Measurements from ENCODE around the gene SURF4. TPM values are rescaled to one million over a fixed set of nuclear protein-coding genes. Genes with fewer than 3 reads are reported as not detected.

The SURF4 gene
- total and polyA plus RNA-seq, 2 donors (not counting 3 experiments of a cell fraction or from before 2014, with no cell fraction given), result 216 to 358 TPM

- Histone ChIP-seq H3K27ac (ENCODE audit: insufficient read depth, low read depth, low read length) (no peak overlapping the region), H3K9me1 (replicated peaks; ENCODE audit: control insufficient read depth, extremely low read depth, insufficient read depth, low read length) (no peaks in the 10 kb centered on the region), H2AFZ (ENCODE audit: low read depth, low read length) (no peak overlapping the region), H3K36me3 (ENCODE audit: control insufficient read depth in 2 of 2, extremely low read depth in 1 of 2, insufficient read depth in 2 of 2, low read length in 2 of 2) (peaks cover 2 to 36% of the 10 kb centered on the region in 2 experiments), H3K27me3 (ENCODE audit: control insufficient read depth in 2 of 2, insufficient read depth in 2 of 2, low read length in 2 of 2) (no peaks in the 10 kb centered on the region), H3K4me3 (replicated peaks in 1 of 3; ENCODE audit: insufficient read depth in 1 of 3, low read depth in 1 of 3, low read length in 3 of 3) (no peak overlapping the region), H3K4me1 (ENCODE audit: control insufficient read depth, extremely low read depth, insufficient read depth, low read length) (peaks cover 6% of the 10 kb centered on the region), H4K20me1 (replicated peaks; ENCODE audit: control insufficient read depth, extremely low read depth, insufficient read depth, low read length) (no peaks in the 10 kb centered on the region), H3K9ac (replicated peaks; ENCODE audit: extremely low read depth, insufficient read depth, low read length) (no peak overlapping the region), H3K79me2 (ENCODE audit: control insufficient read depth, insufficient read depth, low read length) (no peaks in the 10 kb centered on the region), H3K4me2 (ENCODE audit: insufficient read depth, low read length) (no peak overlapping the region), H3K9me3 (replicated peaks; ENCODE audit: control insufficient read depth, insufficient read depth, low read length) (no peaks in the 10 kb centered on the region)
- CTCF ChIA-PET, result interaction anchor here (1.0 kb wide), 1 partner anchor 81 kb away, joined by 3 read pairs; no protein-coding TSS in a partner anchor
- dilution Hi-C loops (cut with MboI; ENCODE audit: extremely low pct_ligation_motif_present, low sequenced_read_pairs), result no loop called here
- BruUV-seq (replicated peaks), result TSS peak; percentile 59
- TF ChIP-seq FOS (IDR thresholded peaks at IDR 0.05; ENCODE audit: borderline replicate concordance, insufficient read depth, low read length) (peak; percentile 17), POLR2A (IDR thresholded peaks at IDR 0.05; ENCODE audit: low read depth, low read length) (no peak)
- DNase-seq (ENCODE audit: low read depth, low spot score) (peak; percentile 33), FAIRE-seq (peak; percentile 15)
- intact Hi-C loops (cut with micrococcal nuclease), result loop anchor here (2.0 kb wide), 1 partner anchor 73 kb away; the partner anchor contains the start of gene SLC2A6
- POLR2A ChIA-PET, result no interaction called here
Measured at GRCh38 chr9:133405508-133406438, 29.9 kb upstream of the SURF4 start.

GRCh38 chr9:133404454-133405002 lies 28.7 kb upstream of the SURF4 start:
- dilution Hi-C loops (cut with MboI; ENCODE audit: extremely low pct_ligation_motif_present, low sequenced_read_pairs), result no loop called here
- Histone ChIP-seq H3K27ac (ENCODE audit: insufficient read depth, low read depth, low read length) (no peak overlapping the region), H3K4me2 (ENCODE audit: insufficient read depth, low read length) (no peak overlapping the region), H3K27me3 (ENCODE audit: control insufficient read depth in 2 of 2, insufficient read depth in 2 of 2, low read length in 2 of 2) (no peaks in the 10 kb centered on the region), H2AFZ (ENCODE audit: low read depth, low read length) (no peak overlapping the region), H3K9me1 (replicated peaks; ENCODE audit: control insufficient read depth, extremely low read depth, insufficient read depth, low read length) (no peaks in the 10 kb centered on the region), H3K9ac (replicated peaks; ENCODE audit: extremely low read depth, insufficient read depth, low read length) (no peak overlapping the region), H4K20me1 (replicated peaks; ENCODE audit: control insufficient read depth, extremely low read depth, insufficient read depth, low read length) (no peaks in the 10 kb centered on the region), H3K79me2 (ENCODE audit: control insufficient read depth, insufficient read depth, low read length) (no peaks in the 10 kb centered on the region), H3K4me3 (replicated peaks in 1 of 3; ENCODE audit: insufficient read depth in 1 of 3, low read depth in 1 of 3, low read length in 3 of 3) (no peak overlapping the region), H3K9me3 (replicated peaks; ENCODE audit: control insufficient read depth, insufficient read depth, low read length) (no peaks in the 10 kb centered on the region), H3K4me1 (ENCODE audit: control insufficient read depth, extremely low read depth, insufficient read depth, low read length) (peaks cover 6% of the 10 kb centered on the region), H3K36me3 (ENCODE audit: control insufficient read depth in 2 of 2, extremely low read depth in 1 of 2, insufficient read depth in 2 of 2, low read length in 2 of 2) (peaks cover 2 to 25% of the 10 kb centered on the region in 2 experiments)
- TF ChIP-seq EZH2 (IDR thresholded peaks at IDR 0.05; ENCODE audit: borderline replicate concordance, low read depth, low read length, severe bottlenecking) (no peak), CTCF (IDR thresholded peaks at IDR 0.05; ENCODE audit: extremely low read depth in 1 of 2, insufficient read depth in 1 of 2, low read depth in 1 of 2, low read length in 2 of 2) (no peak)
- no peak for FAIRE-seq
- intact Hi-C loops (cut with micrococcal nuclease), result no loop called here
- ChIA-PET POLR2A (no interaction called here), CTCF (interaction anchor here (1.0 kb wide), 1 partner anchor 82 kb away, joined by 3 read pairs; no protein-coding TSS in a partner anchor)
- no TSS peak for BruUV-seq (replicated peaks)
- DNase-seq (ENCODE audit: low read depth, low spot score), result no peak

Measured in endothelial cell of umbilical vein (primary cell).